ENCODE measurements around the gene KRTAP4-11.
A peak's percentile ranks its signal among the peaks of the same experiment; 100 is the strongest.

The KRTAP4-11 gene

GRCh38 chr17:41151525-41151924, 33.4 kb upstream of the KRTAP4-11 start:
- TF ChIP-seq TAF1 (IDR thresholded peaks at IDR 0.05; ENCODE audit: borderline replicate concordance, insufficient read depth, low read length) (no peak), FOXP2 (optimal IDR thresholded peaks at IDR 0.05; ENCODE audit: borderline replicate concordance, extremely low read depth, extremely low read length, insufficient read depth) (no peak), SIN3A (IDR thresholded peaks at IDR 0.05; ENCODE audit: borderline replicate concordance, insufficient read depth, low read length) (no peak), POLR2AphosphoS5 (IDR thresholded peaks at IDR 0.05; ENCODE audit: low read depth, low read length) (no peak), REST (IDR thresholded peaks at IDR 0.05; ENCODE audit: insufficient read depth in 1 of 2, low read depth in 2 of 2, low read length in 2 of 2) (no peak)

GRCh38 chr17:41150026-41150425, 31.9 kb upstream of the KRTAP4-11 start:
- TF ChIP-seq SIN3A (IDR thresholded peaks at IDR 0.05; ENCODE audit: borderline replicate concordance, insufficient read depth, low read length) (no peak), TAF1 (IDR thresholded peaks at IDR 0.05; ENCODE audit: borderline replicate concordance, insufficient read depth, low read length) (no peak), REST (IDR thresholded peaks at IDR 0.05; ENCODE audit: insufficient read depth in 1 of 2, low read depth in 2 of 2, low read length in 2 of 2) (no peak), FOXP2 (optimal IDR thresholded peaks at IDR 0.05; ENCODE audit: borderline replicate concordance, extremely low read depth, extremely low read length, insufficient read depth) (no peak), POLR2AphosphoS5 (IDR thresholded peaks at IDR 0.05; ENCODE audit: low read depth, low read length) (no peak)

- TF ChIP-seq FOXP2 (optimal IDR thresholded peaks at IDR 0.05; ENCODE audit: borderline replicate concordance, extremely low read depth, extremely low read length, insufficient read depth) (no peak), SIN3A (IDR thresholded peaks at IDR 0.05; ENCODE audit: borderline replicate concordance, insufficient read depth, low read length) (no peak), POLR2AphosphoS5 (IDR thresholded peaks at IDR 0.05; ENCODE audit: low read depth, low read length) (no peak), REST (IDR thresholded peaks at IDR 0.05; ENCODE audit: insufficient read depth in 1 of 2, low read depth in 2 of 2, low read length in 2 of 2) (0 out of 4 replicates have a peak, but pooled peaks of 1 of the 2 experiments have one; percentile 23), TAF1 (IDR thresholded peaks at IDR 0.05; ENCODE audit: borderline replicate concordance, insufficient read depth, low read length) (no peak)
Observed at GRCh38 chr17:41149652-41149985, 31.4 kb upstream of the KRTAP4-11 start, which contains the start of gene KRTAP4-5. KRTAP4-5 (minus strand) TSS chr17:41149825; CDS start chr17:41149767, 58 bp downstream.

- TF ChIP-seq FOXP2 (optimal IDR thresholded peaks at IDR 0.05; ENCODE audit: borderline replicate concordance, extremely low read depth, extremely low read length, insufficient read depth) (no peak), SIN3A (IDR thresholded peaks at IDR 0.05; ENCODE audit: borderline replicate concordance, insufficient read depth, low read length) (no peak), TAF1 (IDR thresholded peaks at IDR 0.05; ENCODE audit: borderline replicate concordance, insufficient read depth, low read length) (no peak), REST (IDR thresholded peaks at IDR 0.05; ENCODE audit: insufficient read depth in 1 of 2, low read depth in 2 of 2, low read length in 2 of 2) (no peak), POLR2AphosphoS5 (IDR thresholded peaks at IDR 0.05; ENCODE audit: low read depth, low read length) (no peak)
Observed at GRCh38 chr17:41147531-41148204, 29.5 kb upstream of the KRTAP4-11 start.

All from PFSK-1 (cell line).